ENCODE measurements around the gene UBE2QL1.

- TF ChIP-seq TCF4 (CRISPR knock-in tag; IDR thresholded peaks at IDR 0.05; ENCODE audit: borderline replicate concordance): no peak
- no peak for TF ChIP-seq ZFP30 (CRISPR knock-in tag; IDR thresholded peaks at IDR 0.05)
- TF ChIP-seq ZFP3 (CRISPR knock-in tag; IDR thresholded peaks at IDR 0.05): no peak
- no peak for TF ChIP-seq PATZ1 (CRISPR knock-in tag; IDR thresholded peaks at IDR 0.05; ENCODE audit: borderline replicate concordance)
- no peak for TF ChIP-seq GLIS3 (CRISPR knock-in tag; IDR thresholded peaks at IDR 0.05)
Observed at GRCh38 chr5:6430418-6431028, 18.1 kb upstream of the UBE2QL1 start.
